ENCODE measurements around the gene HPS3.

- TF ChIP-seq CTCF (conservative IDR thresholded peaks at IDR 0.05; ENCODE audit: low read depth, low read length) (no peak), EZH2 (IDR thresholded peaks at IDR 0.05; ENCODE audit: low read length, unreplicated experiment) (no peak), EZH2phosphoT487 (IDR thresholded peaks at IDR 0.05; ENCODE audit: borderline replicate concordance, low read length) (no peak)
Observed at GRCh38 chr3:149209431-149209830, 80.0 kb downstream of the HPS3 start.

Measured in PC-3 (cell line).